ENCODE measurements around the gene RASA1.

- TF ChIP-seq NFE2L1 (tag; IDR thresholded peaks at IDR 0.05; ENCODE audit: borderline replicate concordance, low read depth) (no peak), ZNF77 (CRISPR knock-in tag; IDR thresholded peaks at IDR 0.05) (no peak), GABPB1 (CRISPR knock-in tag; IDR thresholded peaks at IDR 0.05) (no peak), MTA3 (IDR thresholded peaks at IDR 0.05; ENCODE audit: borderline replicate concordance) (no peak), POLR2AphosphoS2 (IDR thresholded peaks at IDR 0.05; ENCODE audit: low read length) (no peak), EZH2 (IDR thresholded peaks at IDR 0.05; ENCODE audit: borderline replicate concordance, low read depth, low read length) (no peak), ZNF212 (CRISPR knock-in tag; IDR thresholded peaks at IDR 0.05) (no peak), BCLAF1 (IDR thresholded peaks at IDR 0.05; ENCODE audit: borderline replicate concordance in 1 of 2, control insufficient read depth in 1 of 2, low read depth in 2 of 2, low read length in 1 of 2) (no peak), ZBTB7A (IDR thresholded peaks at IDR 0.05; ENCODE audit: borderline replicate concordance, control insufficient read depth, low read depth, low read length) (no peak)
- TF ChIP-seq, protein P1, sequence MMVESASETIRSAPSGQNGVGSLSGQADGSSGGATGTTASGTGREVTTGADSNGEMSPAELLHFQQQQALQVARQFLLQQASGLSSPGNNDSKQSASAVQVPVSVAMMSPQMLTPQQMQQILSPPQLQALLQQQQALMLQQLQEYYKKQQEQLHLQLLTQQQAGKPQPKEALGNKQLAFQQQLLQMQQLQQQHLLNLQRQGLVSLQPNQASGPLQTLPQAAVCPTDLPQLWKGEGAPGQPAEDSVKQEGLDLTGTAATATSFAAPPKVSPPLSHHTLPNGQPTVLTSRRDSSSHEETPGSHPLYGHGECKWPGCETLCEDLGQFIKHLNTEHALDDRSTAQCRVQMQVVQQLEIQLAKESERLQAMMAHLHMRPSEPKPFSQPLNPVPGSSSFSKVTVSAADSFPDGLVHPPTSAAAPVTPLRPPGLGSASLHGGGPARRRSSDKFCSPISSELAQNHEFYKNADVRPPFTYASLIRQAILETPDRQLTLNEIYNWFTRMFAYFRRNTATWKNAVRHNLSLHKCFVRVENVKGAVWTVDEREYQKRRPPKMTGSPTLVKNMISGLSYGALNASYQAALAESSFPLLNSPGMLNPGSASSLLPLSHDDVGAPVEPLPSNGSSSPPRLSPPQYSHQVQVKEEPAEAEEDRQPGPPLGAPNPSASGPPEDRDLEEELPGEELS (CRISPR knock-in tag; IDR thresholded peaks at IDR 0.05; ENCODE audit: borderline replicate concordance), result no peak
- TF ChIP-seq, protein P2, sequence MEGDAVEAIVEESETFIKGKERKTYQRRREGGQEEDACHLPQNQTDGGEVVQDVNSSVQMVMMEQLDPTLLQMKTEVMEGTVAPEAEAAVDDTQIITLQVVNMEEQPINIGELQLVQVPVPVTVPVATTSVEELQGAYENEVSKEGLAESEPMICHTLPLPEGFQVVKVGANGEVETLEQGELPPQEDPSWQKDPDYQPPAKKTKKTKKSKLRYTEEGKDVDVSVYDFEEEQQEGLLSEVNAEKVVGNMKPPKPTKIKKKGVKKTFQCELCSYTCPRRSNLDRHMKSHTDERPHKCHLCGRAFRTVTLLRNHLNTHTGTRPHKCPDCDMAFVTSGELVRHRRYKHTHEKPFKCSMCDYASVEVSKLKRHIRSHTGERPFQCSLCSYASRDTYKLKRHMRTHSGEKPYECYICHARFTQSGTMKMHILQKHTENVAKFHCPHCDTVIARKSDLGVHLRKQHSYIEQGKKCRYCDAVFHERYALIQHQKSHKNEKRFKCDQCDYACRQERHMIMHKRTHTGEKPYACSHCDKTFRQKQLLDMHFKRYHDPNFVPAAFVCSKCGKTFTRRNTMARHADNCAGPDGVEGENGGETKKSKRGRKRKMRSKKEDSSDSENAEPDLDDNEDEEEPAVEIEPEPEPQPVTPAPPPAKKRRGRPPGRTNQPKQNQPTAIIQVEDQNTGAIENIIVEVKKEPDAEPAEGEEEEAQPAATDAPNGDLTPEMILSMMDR (IDR thresholded peaks at IDR 0.05 in 2 of 3, conservative IDR thresholded peaks at IDR 0.05 in 1 of 3; ENCODE audit: insufficient read depth in 2 of 3, low read depth in 1 of 3, low read length in 3 of 3), result no peak
- TF ChIP-seq, protein P3, sequence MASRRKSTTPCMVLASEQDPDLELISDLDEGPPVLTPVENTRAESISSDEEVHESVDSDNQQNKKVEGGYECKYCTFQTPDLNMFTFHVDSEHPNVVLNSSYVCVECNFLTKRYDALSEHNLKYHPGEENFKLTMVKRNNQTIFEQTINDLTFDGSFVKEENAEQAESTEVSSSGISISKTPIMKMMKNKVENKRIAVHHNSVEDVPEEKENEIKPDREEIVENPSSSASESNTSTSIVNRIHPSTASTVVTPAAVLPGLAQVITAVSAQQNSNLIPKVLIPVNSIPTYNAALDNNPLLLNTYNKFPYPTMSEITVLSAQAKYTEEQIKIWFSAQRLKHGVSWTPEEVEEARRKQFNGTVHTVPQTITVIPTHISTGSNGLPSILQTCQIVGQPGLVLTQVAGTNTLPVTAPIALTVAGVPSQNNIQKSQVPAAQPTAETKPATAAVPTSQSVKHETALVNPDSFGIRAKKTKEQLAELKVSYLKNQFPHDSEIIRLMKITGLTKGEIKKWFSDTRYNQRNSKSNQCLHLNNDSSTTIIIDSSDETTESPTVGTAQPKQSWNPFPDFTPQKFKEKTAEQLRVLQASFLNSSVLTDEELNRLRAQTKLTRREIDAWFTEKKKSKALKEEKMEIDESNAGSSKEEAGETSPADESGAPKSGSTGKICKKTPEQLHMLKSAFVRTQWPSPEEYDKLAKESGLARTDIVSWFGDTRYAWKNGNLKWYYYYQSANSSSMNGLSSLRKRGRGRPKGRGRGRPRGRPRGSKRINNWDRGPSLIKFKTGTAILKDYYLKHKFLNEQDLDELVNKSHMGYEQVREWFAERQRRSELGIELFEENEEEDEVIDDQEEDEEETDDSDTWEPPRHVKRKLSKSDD (conservative IDR thresholded peaks at IDR 0.05; ENCODE audit: low read length), result no peak
These were observed 118.1 kb downstream of the RASA1 start for GRCh38 chr5:87385802-87386201.

Measured in K562 (cell line).